ENCODE measurements around the gene DNAI4. TPM values are rescaled to one million over a fixed set of nuclear protein-coding genes. Genes with fewer than 3 reads are reported as not detected.

DNAI4 gene
- total and polyA plus RNA-seq, 2 donors (not counting 3 experiments of a cell fraction or from before 2014, with no cell fraction given) = 0.51 to 3.3 TPM

- H3K36me3 ChIP-seq (ENCODE audit: control insufficient read depth in 2 of 2, extremely low read depth in 1 of 2, insufficient read depth in 2 of 2, low read length in 2 of 2) = no peaks in the 10 kb centered on the region
- peak overlapping the region; percentile 84 for H3K27ac ChIP-seq (ENCODE audit: insufficient read depth, low read depth, low read length)
- no peaks in the 10 kb centered on the region for H3K27me3 ChIP-seq (ENCODE audit: control insufficient read depth in 2 of 2, insufficient read depth in 2 of 2, low read length in 2 of 2)
- dilution Hi-C loops (cut with MboI; ENCODE audit: extremely low pct_ligation_motif_present, low sequenced_read_pairs) (no loop called here), intact Hi-C loops (cut with micrococcal nuclease) (loop anchor here (2.0 to 10.0 kb wide), 5 partner anchors 25 to 1508 kb away; partner anchors contain the start of genes LEPR and LEPROT)
- H3K4me1 ChIP-seq (ENCODE audit: control insufficient read depth, extremely low read depth, insufficient read depth, low read length) = peaks cover 52% of the 10 kb centered on the region
- H3K4me2 ChIP-seq (ENCODE audit: insufficient read depth, low read length) = peak overlapping the region; percentile 95
- peak overlapping the region; percentile 98 to 99 (median 99) for H3K4me3 ChIP-seq (replicated peaks in 1 of 3; ENCODE audit: insufficient read depth in 1 of 3, low read depth in 1 of 3, low read length in 3 of 3)
- H4K20me1 ChIP-seq (replicated peaks; ENCODE audit: control insufficient read depth, extremely low read depth, insufficient read depth, low read length) = no peaks in the 10 kb centered on the region
- TF ChIP-seq JUN (IDR thresholded peaks at IDR 0.05; ENCODE audit: borderline replicate concordance, insufficient read depth, insufficient read length, low read depth) (no peak), POLR2AphosphoS5 (IDR thresholded peaks at IDR 0.05; ENCODE audit: insufficient read depth, low read depth, low read length) (peak; percentile 75), CTCF (IDR thresholded peaks at IDR 0.05; ENCODE audit: extremely low read depth in 1 of 2, insufficient read depth in 1 of 2, low read depth in 1 of 2, low read length in 2 of 2) (peak in 1 of 2 donors; percentile 13), EZH2 (IDR thresholded peaks at IDR 0.05; ENCODE audit: borderline replicate concordance, low read depth, low read length, severe bottlenecking) (no peak), MYC (IDR thresholded peaks at IDR 0.05; ENCODE audit: low read depth, low read length) (no peak), FOS (IDR thresholded peaks at IDR 0.05; ENCODE audit: borderline replicate concordance, insufficient read depth, low read length) (peak; percentile 5), GATA2 (IDR thresholded peaks at IDR 0.05; ENCODE audit: insufficient read depth, insufficient read length, low read depth, low read length) (no peak)
- H3K79me2 ChIP-seq (ENCODE audit: control insufficient read depth, insufficient read depth, low read length) = peaks cover 80% of the 10 kb centered on the region
- ChIA-PET CTCF (interaction anchor here (0.7 to 3.1 kb wide), 6 partner anchors 14 to 168 kb away, joined by 3 to 8 read pairs (median 3); no protein-coding TSS in a partner anchor), POLR2A (no interaction called here)
- FAIRE-seq (peak; percentile 67), DNase-seq (ENCODE audit: low read depth, low spot score) (peak; percentile 96)
- H3K9me1 ChIP-seq (replicated peaks; ENCODE audit: control insufficient read depth, extremely low read depth, insufficient read depth, low read length) = no peaks in the 10 kb centered on the region
- H3K9me3 ChIP-seq (replicated peaks; ENCODE audit: control insufficient read depth, insufficient read depth, low read length) = no peaks in the 10 kb centered on the region
- H2AFZ ChIP-seq (ENCODE audit: low read depth, low read length) = peak overlapping the region; percentile 80
- H3K9ac ChIP-seq (replicated peaks; ENCODE audit: extremely low read depth, insufficient read depth, low read length) = peak overlapping the region; percentile 95
- BruUV-seq (replicated peaks) = no TSS peak
Measured at GRCh38 chr1:66929999-66930822, 5.6 kb upstream of the DNAI4 start.

Data from endothelial cell of umbilical vein (primary cell).